PFSK-1 (cell line): ENCODE results near the gene SLITRK5. TPM values are rescaled to one million over a fixed set of nuclear protein-coding genes. Genes with fewer than 3 reads are reported as not detected.

Experiments
- FOXP2 ChIP-seq: optimal IDR thresholded peaks from 2 replicates; pipeline ENCODE3; 2011; ENCODE audit warnings: borderline replicate concordance, control low read depth, inconsistent platforms; ENCODE audit not compliant: insufficient read depth; ENCODE audit errors: extremely low read length, extremely low read depth
- POLR2AphosphoS5 ChIP-seq: IDR thresholded peaks from 2 replicates; pipeline ENCODE4 v1.6.1; 2012; ENCODE audit warnings: low read depth, mild to moderate bottlenecking, control low read depth, low read length, moderate library complexity
- REST ChIP-seq, 2 experiments: IDR thresholded peaks; 2 replicates each; pipeline versions ENCODE4 v1.6.1 to v1.8.0; 2011 to 2012; ENCODE audit warnings: low read depth in 2 of 2, low read length in 2 of 2, control low read depth in 1 of 2, inconsistent platforms in 1 of 2, mild to moderate bottlenecking in 1 of 2, moderate library complexity in 1 of 2; ENCODE audit not compliant: insufficient read depth in 1 of 2
- SIN3A ChIP-seq: IDR thresholded peaks from 2 replicates; pipeline ENCODE4 v1.6.1; 2012; ENCODE audit warnings: mild to moderate bottlenecking, low read length, moderate library complexity, borderline replicate concordance; ENCODE audit not compliant: insufficient read depth
- TAF1 ChIP-seq: IDR thresholded peaks from 2 replicates; pipeline ENCODE4 v1.6.1; 2012; ENCODE audit warnings: low read length, control low read depth, borderline replicate concordance; ENCODE audit not compliant: insufficient read depth
- polyA plus RNA-seq: library from polyadenylated mRNA; unstranded; fragments of >200 nt; gene quantifications from one replicate; pipeline ENCODE4 v1.2.1, GENCODE V29; 2012; ENCODE audit warnings: low read depth, missing spikeins; ENCODE audit not compliant: insufficient read length

Gene SLITRK5
- polyA plus RNA-seq: not detected

GRCh38 chr13:87671031-87671752 lies at the start of gene SLITRK5:
Gene SLITRK5, plus strand, starts transcription at chr13:87671371. Its CDS starts 4,018 bp downstream, at chr13:87675389.
- peak; percentile 19 for TF ChIP-seq FOXP2
- no peak for TF ChIP-seq SIN3A
- TF ChIP-seq TAF1: no peak

- TF ChIP-seq FOXP2 (no peak), REST (IDR thresholded peaks at IDR 0.05; ENCODE audit: insufficient read depth in 1 of 2, low read depth in 2 of 2, low read length in 2 of 2) (no peak), POLR2AphosphoS5 (no peak), SIN3A (no peak), TAF1 (no peak)
Measured at GRCh38 chr13:87622971-87623370, 48.2 kb upstream of the SLITRK5 start.

GRCh38 chr13:87656306-87656705 lies 14.9 kb upstream of the SLITRK5 start:
- TF ChIP-seq TAF1: no peak
- no peak for TF ChIP-seq REST (IDR thresholded peaks at IDR 0.05; ENCODE audit: insufficient read depth in 1 of 2, low read depth in 2 of 2, low read length in 2 of 2)
- TF ChIP-seq POLR2AphosphoS5: no peak
- no peak for TF ChIP-seq FOXP2
- TF ChIP-seq SIN3A: no peak

GRCh38 chr13:87661471-87661870 lies 9.7 kb upstream of the SLITRK5 start:
- TF ChIP-seq REST (IDR thresholded peaks at IDR 0.05; ENCODE audit: insufficient read depth in 1 of 2, low read depth in 2 of 2, low read length in 2 of 2) (no peak), FOXP2 (no peak), TAF1 (no peak)

GRCh38 chr13:87666831-87667230 lies 4.3 kb upstream of the SLITRK5 start:
- TF ChIP-seq POLR2AphosphoS5 (no peak), REST (IDR thresholded peaks at IDR 0.05; ENCODE audit: insufficient read depth in 1 of 2, low read depth in 2 of 2, low read length in 2 of 2) (no peak), SIN3A (no peak), FOXP2 (no peak), TAF1 (no peak)
